ENCODE data around the gene SUFU.

GRCh38 chr10:102648889-102649796 is 145.4 kb downstream of the SUFU start:
- TF ChIP-seq CTCF (IDR thresholded peaks at IDR 0.05; ENCODE audit: poor library complexity), result no peak
- TF ChIP-seq EZH2 (IDR thresholded peaks at IDR 0.05; ENCODE audit: borderline replicate concordance), result no peak
